ENCODE measurements around the gene KLF17.

The KLF17 gene

GRCh38 chr1:44118682-44119081 is at the start of gene KLF17:
KLF17 (plus strand) TSS chr1:44118821; CDS start chr1:44118908, 87 bp downstream.
- DNase-seq = no peak

- no peak for DNase-seq
These were observed 47.2 kb upstream of the KLF17 start for GRCh38 chr1:44071461-44071860.

GRCh38 chr1:44072204-44072603 is 46.4 kb upstream of the KLF17 start:
- no peak for DNase-seq

- no peak for DNase-seq
These were observed 45.8 kb upstream of the KLF17 start for GRCh38 chr1:44072821-44073220.

- DNase-seq = no peak
These were observed 45.1 kb upstream of the KLF17 start for GRCh38 chr1:44073528-44073927.

- no peak for DNase-seq
These were observed 44.2 kb upstream of the KLF17 start for GRCh38 chr1:44074415-44074814.

- DNase-seq = no peak
These were observed 42.6 kb upstream of the KLF17 start for GRCh38 chr1:44076066-44076465.

- no peak for DNase-seq
These were observed 41.2 kb upstream of the KLF17 start for GRCh38 chr1:44077421-44077820.

- no peak for DNase-seq
These were observed 40.5 kb upstream of the KLF17 start for GRCh38 chr1:44078104-44078503.

GRCh38 chr1:44079566-44079965 is 39.1 kb upstream of the KLF17 start:
- DNase-seq = no peak

GRCh38 chr1:44084998-44085675 is 33.5 kb upstream of the KLF17 start:
- DNase-seq = no peak

GRCh38 chr1:44086692-44087474 is 31.7 kb upstream of the KLF17 start:
- no peak for DNase-seq

- no peak for DNase-seq
These were observed 29.1 kb upstream of the KLF17 start for GRCh38 chr1:44089371-44090048.

GRCh38 chr1:44090429-44091252 is 28.0 kb upstream of the KLF17 start:
- DNase-seq = no peak

GRCh38 chr1:44094047-44094446 is 24.6 kb upstream of the KLF17 start:
- no peak for DNase-seq

- no peak for DNase-seq
These were observed 18.3 kb upstream of the KLF17 start for GRCh38 chr1:44100183-44100868.

GRCh38 chr1:44101328-44101727 is 17.3 kb upstream of the KLF17 start:
- DNase-seq = no peak

- DNase-seq = no peak
These were observed 15.1 kb upstream of the KLF17 start for GRCh38 chr1:44103270-44104131.

- DNase-seq = no peak
These were observed 12.8 kb upstream of the KLF17 start for GRCh38 chr1:44105810-44106209.

GRCh38 chr1:44108241-44108640 is 10.4 kb upstream of the KLF17 start:
- DNase-seq = no peak

- DNase-seq = no peak
These were observed 9.7 kb upstream of the KLF17 start for GRCh38 chr1:44108971-44109370.
